NOMO-1 treated with DMSO at 0.1 percent for 48 hours (cell line): ENCODE measurements around the gene PPFIBP1.

ENCODE experiments used
- DNase-seq: peaks from one replicate; lab custom pipeline; 2025; ENCODE audit not compliant: unreplicated experiment; lab: John Stamatoyannopoulos, UW

The PPFIBP1 gene

GRCh38 chr12:27511723-27512045, 12.3 kb upstream of the PPFIBP1 start:
- no peak for DNase-seq

- no peak for DNase-seq
These were observed 10.7 kb upstream of the PPFIBP1 start for GRCh38 chr12:27513155-27513824.

GRCh38 chr12:27515671-27516070, 8.3 kb upstream of the PPFIBP1 start:
- no peak for DNase-seq

DNA sequence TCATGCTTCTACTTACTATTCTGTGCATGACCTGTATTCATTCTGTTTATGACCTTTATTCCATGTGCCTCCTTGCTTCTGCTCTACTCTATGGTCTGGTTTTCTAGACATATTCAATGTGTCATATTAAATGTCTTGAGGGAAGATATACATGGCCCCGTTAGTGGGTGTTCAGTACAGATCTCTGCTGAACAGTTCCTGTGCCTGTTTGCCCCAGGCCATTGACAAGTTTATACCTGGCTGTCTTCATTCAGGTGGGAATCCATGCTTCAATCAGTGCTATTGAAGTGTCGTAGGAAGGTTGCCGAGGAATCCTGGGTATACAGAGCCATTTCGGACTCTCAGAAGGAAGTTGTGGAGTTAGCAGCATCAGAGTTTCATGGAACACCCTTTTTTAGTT, 7.4 kb upstream of the PPFIBP1 start:
- no peak for DNase-seq

DNA sequence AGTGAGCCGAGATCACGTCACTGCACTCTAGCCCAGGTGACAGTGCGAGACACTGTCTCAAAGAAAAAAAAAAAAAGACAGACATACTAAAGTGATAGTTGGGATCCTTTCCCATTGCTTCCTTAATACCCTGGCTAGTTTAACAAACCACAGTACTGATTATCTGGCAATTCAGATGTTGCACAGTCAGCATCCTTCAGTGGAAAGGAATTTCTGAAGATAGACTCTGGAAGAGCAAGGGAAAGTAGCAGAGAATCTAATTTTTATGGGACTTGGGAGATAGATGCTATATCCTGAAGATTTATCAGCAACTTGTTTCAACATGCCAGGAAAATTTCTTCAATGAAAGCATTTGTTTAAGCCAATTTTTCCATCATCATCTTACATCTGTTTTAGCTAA, 6.5 kb upstream of the PPFIBP1 start:
- DNase-seq, result no peak

- DNase-seq, result no peak
These were observed 5.9 kb upstream of the PPFIBP1 start for GRCh38 chr12:27517961-27518665.

DNA sequence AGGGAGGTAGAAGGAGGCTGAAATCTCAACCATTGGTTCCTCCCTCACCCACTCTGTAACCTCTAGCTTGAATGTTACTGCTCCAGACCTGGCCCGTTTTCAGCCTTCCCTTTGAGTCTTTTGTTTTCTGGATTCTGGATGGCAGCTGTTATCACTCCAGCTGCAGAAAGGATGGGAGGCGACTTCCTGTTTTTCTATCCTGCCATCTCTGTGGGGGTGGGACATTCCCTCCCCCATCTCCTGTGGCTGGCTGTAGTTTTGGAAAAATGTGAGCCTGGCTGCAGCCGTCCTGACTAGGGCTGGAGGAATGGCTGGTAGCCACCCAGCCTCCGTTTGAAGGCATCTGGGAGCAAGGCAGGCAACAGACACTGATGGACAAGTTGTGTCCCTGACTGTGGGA, 2.9 kb upstream of the PPFIBP1 start:
- DNase-seq, result no peak

DNA sequence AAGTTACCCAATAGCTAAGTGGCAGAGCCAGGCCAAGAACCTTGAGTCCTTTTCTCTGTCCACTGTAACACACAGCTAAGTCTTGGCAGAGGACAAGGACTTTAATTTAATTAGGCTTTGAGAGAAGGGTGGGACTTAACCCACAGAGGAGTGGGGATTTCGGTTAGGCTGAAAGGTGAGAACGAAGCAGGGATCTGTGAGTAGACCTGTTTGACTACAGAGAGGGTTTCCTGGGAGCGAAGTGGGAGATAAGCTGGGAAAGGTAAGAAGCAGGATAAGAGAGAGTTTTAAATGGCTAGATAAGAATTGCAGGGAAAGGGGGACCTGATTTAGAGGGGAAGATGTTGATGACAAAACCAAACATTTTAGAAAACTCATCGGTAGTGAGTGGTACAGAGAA, 2.0 kb upstream of the PPFIBP1 start:
- no peak for DNase-seq

GRCh38 chr12:27523305-27523641, 733 bp upstream of the PPFIBP1 start:
- DNase-seq, result peak; percentile 53

DNA sequence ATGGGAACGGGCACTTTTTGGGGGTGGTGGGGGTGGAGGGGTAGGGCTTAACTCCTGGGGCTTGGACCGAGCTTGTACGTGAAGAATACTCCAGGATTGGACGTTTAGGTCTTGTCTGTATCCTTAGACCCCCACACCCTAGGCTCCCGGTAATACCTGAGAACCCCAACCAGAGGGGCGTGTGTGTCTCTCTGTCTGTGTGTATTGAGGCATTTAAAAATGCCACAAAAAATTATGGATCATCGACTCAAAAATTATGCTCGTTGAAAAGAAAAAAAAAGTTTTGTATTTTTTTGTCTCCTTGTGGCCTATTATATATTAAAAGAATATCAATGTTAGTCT, 459 bp downstream of the PPFIBP1 start:
- DNase-seq, result no peak

GRCh38 chr12:27524839-27525753, 1.1 kb downstream of the PPFIBP1 start:
- no peak for DNase-seq

DNA sequence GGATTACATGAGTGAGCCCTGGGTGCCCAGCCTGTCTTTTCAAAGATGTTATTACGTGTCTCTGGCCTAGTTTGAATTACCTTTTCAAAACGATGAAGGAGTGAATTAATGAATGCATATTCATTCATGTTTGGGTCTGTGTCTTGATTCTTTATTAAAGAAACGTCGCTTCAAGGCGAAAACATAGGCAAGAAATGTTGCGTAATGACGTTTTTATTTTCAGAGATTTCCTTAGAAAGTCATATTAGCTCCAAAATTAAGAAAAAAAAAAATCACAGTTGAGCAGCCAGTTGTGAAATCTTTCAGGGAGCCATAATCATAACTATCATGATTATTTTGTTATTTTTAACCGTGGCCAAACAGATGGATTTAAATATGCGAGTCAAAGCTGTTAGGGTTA, 3.5 kb downstream of the PPFIBP1 start:
- DNase-seq, result no peak

DNA sequence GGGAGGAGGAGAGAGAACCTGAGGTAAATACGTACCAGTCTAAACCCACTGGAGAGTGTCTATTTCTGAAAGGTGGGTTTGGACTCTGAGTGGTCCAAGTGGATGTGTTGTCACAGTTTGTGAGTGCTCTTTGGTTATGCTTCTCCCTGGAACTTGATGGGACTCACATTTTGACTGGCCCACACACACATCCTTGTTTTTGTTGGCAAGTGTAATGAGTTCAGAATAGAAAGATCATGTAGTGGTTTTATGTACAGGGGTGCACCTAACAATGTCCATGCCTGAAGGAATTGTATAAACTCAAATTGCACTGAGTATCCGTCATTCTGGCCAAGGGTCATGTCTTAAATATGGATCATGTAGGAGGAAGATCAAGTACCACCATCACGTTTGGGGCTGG, 4.8 kb downstream of the PPFIBP1 start:
- DNase-seq, result no peak

GRCh38 chr12:27530157-27530922, 6.3 kb downstream of the PPFIBP1 start:
- no peak for DNase-seq

DNA sequence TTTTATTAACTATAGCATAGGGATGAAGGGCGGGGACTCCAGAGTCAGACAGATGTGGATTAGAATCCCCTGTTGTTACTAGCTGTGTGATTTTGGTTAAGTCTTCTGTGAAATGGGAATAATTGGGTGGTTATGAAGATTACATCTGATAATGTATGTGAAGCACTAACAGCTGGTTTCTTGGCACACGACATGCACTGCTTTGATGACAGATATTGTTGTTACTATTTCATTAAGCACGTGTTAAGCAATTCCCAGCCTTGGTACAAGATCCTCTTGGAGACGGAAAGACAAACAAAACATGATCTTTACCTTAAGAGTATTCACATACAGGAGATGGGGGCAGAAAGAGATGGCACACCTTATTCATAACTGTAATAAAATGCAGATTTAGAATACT, 7.9 kb downstream of the PPFIBP1 start:
- DNase-seq, result no peak

GRCh38 chr12:27534060-27534764, 10.2 kb downstream of the PPFIBP1 start:
- no peak for DNase-seq

DNA sequence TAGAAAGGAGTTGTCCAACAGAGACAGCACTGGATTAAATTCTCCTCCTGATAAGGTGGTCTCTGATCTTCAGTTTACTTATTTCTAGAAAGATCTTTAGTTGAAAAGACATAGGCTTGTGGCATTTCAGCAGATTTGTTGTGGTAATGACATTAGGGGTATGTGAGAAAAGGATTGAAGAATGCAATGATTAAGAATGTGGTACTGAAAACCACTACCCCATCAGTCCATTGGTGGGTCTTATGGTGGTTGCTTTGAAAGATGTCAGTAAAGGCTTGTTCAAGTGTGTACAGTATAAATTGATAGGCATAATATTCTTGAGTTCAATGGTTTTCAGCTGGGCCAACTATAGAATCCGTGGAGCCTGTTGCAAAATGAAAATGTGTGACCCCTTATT, 10.8 kb downstream of the PPFIBP1 start:
- DNase-seq, result no peak

DNA sequence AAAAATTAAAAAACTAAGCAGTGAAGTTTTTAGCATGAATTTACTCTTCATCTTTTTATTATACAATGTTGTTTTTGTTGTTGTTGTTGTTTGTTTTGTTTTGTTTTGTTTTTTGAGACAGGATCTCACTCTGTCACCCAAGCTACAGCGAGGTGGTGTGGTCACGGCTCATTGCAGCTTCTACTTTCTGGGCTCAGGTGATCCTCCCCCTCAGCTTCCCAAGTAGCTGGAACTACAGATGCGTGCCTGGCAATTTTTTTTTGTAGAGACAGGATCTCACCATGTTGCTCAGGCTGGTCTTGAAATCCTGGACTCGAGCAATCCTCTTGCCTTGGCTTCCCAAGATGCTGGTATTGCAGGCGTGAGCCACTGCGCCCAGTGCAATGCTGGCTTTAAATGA, 11.3 kb downstream of the PPFIBP1 start:
- no peak for DNase-seq

GRCh38 chr12:27537855-27538675, 14.1 kb downstream of the PPFIBP1 start:
- no peak for DNase-seq

- DNase-seq, result no peak
These were observed 15.2 kb downstream of the PPFIBP1 start for GRCh38 chr12:27539191-27539631.
